ENCODE measurements around the gene GRAP.

DNA sequence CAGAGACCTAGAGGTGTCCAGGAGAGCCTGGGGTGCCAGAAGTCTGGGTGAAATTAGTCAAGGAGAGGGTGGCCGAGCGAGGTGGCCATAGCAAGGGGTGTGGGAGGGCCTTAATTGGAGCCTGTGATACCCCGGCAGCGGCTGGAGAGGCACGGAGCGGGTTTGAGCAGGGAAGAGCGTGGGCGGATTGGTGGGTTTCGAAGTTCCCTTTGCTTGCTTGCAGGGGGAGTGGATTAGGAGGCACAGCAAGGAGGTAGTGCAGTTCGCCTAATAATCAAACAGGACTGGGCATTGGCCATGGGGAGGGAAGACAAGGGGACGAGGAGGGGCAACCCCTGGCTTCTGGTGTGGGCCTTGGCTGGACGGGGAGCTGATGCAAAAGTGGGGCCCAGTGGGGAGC is 36.8 kb downstream of the GRAP start:
- TF ChIP-seq, protein P1, sequence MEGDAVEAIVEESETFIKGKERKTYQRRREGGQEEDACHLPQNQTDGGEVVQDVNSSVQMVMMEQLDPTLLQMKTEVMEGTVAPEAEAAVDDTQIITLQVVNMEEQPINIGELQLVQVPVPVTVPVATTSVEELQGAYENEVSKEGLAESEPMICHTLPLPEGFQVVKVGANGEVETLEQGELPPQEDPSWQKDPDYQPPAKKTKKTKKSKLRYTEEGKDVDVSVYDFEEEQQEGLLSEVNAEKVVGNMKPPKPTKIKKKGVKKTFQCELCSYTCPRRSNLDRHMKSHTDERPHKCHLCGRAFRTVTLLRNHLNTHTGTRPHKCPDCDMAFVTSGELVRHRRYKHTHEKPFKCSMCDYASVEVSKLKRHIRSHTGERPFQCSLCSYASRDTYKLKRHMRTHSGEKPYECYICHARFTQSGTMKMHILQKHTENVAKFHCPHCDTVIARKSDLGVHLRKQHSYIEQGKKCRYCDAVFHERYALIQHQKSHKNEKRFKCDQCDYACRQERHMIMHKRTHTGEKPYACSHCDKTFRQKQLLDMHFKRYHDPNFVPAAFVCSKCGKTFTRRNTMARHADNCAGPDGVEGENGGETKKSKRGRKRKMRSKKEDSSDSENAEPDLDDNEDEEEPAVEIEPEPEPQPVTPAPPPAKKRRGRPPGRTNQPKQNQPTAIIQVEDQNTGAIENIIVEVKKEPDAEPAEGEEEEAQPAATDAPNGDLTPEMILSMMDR (IDR thresholded peaks at IDR 0.05; ENCODE audit: low read length): no peak
- TF ChIP-seq EZH2 (IDR thresholded peaks at IDR 0.05; ENCODE audit: borderline replicate concordance, low read length): no peak

Measured in OCI-LY1 (cell line).